GM04504 (cell line): ENCODE measurements around the gene TSKU.

Source experiments
- DNase-seq: peaks from one replicate; pipeline ENCODE4 v3.0.0-alpha.2; 2012; ENCODE audit warnings: low read depth

TSKU gene

GRCh38 chr11:76752321-76753143 lies 30.6 kb upstream of the TSKU start:
- DNase-seq: peak; percentile 91

DNA sequence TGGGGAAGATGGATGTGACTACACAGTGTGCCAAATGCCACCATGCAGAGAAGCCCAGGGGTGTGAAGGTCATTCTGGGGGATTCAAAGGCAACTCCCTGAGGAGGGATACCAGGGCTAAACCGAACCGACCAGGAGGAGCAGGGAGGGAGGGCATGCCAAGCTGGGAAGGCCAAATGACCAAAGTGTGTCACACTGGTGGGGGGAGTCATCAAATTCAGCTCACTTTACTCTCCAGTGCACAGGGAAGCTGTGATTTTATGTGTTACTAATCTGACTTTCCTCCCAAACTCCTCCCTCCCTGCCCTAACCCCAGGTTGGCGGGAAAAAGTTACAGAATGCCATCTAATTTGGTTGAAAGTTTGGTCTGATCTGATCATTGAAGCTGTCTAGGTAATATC lies 29.7 kb upstream of the TSKU start:
- DNase-seq: no peak

DNA sequence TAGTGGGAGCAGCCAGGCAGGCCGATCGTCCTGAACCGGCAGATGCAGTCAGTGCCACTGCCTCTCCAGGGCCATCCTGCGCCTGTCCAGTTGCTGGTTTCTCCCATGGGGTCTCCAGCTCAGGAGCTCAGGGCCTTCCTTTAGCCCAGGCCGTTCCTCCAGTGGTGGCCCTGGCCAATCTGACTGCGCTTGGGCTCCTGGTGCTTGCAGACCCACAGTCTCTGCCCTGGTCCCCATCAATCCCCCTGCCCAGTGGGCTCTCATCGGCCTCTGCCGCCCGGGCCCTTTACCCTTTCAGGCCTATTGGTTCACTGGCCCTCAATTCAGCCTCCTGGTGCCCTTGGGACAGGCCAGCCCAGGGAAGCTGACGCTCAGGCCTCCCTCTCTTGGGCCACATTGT lies 29.2 kb upstream of the TSKU start:
- no peak for DNase-seq

DNA sequence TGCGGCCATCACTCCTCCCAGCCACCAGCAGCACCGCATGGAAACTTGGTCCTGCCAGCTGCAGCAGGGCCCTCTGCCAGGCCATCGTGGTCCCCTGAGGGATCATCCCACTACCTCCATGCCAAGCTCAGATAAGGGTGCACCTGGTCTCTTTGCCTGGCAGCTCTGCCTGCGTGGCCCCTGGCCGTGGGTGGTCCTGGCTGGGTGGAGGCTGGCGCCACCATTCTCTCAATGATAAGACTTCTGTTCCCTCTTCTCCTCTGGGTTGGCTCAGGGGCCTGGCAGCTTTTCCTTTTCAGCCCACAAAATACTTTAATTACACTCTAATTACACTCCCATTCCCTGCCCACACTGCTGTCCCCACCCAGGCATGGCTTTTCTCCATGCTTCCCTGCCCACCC lies 26.8 kb upstream of the TSKU start:
- no peak for DNase-seq

DNA sequence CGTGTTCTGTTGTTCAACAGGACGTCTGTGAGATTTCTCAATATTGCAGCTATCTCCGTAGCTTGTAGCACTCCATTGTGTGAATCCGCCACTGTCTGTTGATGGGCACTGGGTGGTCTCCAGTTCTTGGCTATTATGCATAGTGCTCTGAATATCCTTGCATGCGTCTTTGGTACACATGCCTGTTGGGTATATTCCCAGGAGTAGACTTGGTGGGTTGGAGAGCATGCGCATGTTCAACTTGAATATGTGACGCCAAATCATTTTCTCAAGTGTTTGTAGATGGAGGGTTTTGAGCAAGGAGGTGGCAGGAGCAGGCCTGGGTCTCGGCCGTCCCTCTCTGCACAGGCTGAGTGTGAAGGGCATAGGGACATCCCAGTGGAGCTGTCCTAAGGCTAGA lies 24.8 kb upstream of the TSKU start:
- DNase-seq: no peak

DNA sequence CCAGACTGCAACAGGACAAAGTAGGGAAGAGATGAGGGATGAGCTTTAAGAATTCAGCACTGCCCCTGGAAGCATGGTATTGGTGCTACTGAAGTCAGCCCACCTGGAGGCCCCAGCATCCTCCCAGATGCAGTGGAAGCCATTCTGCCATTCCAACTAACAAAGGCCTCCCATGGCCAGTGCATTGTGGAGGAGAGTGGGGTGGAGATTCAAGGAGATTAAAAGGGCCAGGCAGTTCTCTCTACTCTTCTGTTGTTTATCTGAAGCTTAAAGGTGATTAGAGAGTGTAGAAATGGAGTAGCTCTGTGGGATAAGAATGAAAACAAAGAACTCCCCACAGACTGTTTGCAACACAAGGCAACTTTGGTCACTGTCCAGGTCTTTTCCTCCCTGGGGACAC lies 24.1 kb upstream of the TSKU start:
- DNase-seq: no peak

GRCh38 chr11:76759517-76759916 lies 23.6 kb upstream of the TSKU start:
- no peak for DNase-seq

DNA sequence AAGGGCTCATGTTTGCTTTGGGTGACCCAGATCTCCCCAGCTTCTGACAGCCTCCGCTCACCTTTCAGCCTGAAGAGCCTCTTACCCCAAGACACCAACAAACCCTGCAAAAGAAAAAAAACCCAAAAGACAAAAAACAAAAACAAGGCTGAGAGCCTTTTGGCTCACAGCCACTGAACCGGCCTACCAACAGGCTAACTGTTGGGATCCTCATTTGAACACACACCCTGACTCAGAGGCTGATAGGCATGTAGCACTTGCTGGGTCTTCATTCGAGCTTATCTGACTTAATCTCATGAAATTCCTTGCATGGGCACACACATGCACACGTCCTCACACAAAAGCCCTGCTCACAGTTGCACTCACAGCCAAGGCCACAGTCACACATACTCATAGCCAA lies 22.9 kb upstream of the TSKU start:
- no peak for DNase-seq

DNA sequence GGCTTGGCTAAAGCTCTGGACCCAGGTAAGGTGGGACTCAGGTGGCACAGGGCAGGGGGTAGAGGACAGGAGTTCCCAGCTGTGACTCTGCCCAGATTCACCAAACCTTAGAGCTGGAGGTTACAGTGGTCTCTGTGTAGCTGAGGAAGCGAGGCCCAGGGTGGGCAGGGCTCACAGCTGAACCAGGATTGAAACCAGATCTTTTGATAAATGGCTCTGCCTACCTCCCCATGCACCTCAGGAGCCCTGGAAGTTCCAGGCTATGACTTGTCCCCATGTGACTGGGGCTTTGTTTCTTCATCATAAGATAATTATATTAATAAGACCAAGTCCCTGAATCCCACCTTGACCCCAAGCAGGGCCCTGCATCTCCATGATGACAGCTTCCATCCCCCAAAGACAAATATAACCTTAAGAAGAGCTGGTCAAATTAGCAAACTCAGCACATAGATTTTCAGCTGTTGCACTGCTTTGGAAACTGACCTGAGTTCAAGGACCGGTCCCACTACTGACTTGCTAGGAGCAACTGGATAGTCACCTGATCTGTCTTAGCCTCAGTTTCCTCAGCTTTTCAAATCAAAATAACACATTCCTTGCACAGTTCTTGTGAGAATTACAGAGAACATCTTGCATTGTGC lies 21.3 kb upstream of the TSKU start:
- no peak for DNase-seq

DNA sequence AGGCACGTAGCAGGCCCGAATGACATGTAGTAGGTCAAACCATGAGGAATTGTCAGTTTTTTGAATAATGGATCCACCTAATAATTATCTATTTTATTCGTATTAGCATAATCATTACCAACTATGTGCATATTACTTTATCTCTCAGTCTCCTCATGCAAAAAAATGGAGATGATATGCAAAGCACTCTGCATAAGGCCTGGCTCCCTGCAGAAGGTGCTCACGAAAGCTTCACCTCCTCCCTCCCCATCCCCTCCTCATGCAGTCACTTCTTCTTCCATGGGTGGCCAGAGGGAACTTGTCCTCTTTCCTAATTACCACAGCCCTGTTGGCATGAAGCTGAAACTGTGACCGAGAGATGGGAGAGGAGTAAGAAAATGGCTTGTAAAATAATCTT lies 20.8 kb upstream of the TSKU start:
- DNase-seq: no peak

DNA sequence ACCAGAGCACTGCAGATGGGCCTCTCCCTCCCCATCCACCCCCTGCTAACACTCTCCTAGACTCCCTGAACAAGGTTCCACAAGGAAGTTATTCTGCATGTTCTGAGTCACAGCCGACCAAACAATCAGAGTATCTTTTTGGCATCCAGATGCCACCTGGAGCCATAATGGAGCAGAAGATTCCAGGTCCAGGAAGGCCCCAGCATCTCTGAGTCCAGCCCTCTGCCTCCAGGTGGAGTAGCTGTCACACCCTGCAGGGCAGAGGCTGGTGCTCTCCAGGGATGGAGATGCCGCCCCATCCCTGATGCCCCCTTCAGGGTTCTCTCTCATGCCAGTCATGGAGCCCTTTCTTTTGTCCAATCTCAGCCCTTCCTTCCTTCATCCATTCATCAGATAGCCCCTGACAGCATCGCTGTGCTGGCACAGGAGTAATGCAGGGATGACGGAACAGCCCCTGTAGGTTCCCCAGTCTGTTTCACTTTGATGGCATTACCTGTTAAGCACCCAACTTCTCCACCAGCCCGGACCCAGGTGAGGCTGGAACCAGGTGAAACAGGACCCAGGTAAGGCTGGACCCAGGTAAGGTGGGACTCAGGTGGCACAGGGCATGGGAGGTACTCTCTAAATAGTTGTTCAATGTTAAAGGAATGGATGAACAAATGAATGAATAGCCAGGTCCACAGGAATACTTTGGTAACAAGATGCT lies 20.1 kb upstream of the TSKU start:
- DNase-seq: no peak

DNA sequence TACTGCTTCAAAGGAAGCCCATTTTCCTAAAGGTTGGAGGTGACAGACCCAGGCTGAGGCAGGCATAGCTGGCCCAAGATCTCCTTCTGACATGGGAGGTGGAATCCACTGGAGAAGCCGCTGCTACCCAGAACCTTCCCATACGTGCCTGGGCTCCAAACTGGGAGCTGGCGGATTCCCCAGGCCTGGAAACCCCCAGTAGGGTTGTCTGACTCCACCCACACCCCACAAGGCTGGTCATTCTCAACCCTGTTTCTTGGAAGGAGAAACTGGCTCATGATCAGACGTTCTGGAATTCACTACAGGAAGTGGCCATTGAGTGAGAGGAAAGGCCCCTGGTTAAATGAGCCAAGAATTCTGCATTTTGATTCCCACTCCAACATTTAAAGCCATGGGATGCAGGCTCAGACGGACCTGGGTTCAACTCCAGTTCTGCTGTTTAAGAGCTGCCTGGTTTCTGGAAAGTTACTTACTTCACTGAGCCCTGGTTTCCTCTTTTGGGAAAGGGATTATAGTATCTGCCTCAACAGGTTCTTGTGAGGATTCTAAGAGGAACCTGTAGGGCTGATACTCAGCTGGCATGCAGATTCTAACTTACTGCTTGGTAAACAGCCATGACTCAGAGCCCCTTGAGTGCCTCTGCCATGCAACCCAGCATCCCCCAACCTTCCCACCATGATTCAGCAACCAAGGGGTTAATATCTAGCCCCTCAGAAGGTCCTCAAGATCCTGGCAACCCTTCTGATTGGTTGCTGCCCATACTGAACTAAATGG lies 19.4 kb upstream of the TSKU start:
- peak; percentile 59 for DNase-seq

GRCh38 chr11:76764941-76765665 lies 18.1 kb upstream of the TSKU start:
- DNase-seq: no peak

DNA sequence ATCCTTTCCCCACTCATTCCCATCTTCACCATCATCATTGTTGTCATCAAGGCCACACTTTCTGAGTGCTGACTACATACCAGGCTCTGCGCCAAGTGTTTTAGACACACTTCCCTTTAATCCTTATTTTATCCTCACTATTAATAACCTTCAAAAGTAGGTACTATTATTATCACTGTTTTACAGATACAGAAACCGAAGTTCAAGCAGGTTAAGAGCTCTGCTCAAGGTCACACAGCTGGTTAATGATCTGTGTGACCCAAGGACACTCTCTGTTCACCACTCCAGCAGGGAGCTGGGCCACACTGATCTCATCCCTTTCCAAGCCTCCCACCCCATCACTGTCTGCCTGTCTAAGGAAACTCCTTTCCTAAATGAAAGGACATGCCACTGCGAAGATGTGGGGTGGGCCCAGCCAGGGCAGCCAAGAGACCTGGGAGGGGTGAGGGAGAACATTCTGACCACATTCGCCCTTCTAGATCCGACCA lies 17.2 kb upstream of the TSKU start:
- DNase-seq: no peak

DNA sequence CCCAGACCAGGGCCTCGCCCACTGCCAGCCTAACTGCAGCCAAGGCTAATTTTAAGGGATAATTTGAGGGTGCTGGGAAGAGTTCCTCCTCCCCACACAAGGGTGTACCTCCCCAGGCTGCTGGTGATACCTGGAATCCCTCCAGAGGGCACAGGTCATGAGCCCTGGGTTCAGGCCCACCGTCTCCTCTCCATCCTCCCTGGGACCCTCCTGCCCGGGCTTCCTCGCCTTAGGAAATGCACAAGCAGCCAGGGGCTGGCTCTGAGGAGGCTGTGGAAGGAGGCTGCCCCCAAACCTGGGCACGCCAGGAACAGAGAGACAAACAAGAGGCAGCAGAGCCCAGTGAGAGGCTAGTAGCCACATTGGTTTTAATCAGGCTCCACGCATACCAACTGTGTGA lies 16.6 kb upstream of the TSKU start:
- no peak for DNase-seq

- no peak for DNase-seq
Observed at GRCh38 chr11:76767659-76768058, 15.5 kb upstream of the TSKU start.

GRCh38 chr11:76768088-76768908 lies 14.9 kb upstream of the TSKU start:
- no peak for DNase-seq

- no peak for DNase-seq
Observed at GRCh38 chr11:76768909-76769560, 14.1 kb upstream of the TSKU start.

DNA sequence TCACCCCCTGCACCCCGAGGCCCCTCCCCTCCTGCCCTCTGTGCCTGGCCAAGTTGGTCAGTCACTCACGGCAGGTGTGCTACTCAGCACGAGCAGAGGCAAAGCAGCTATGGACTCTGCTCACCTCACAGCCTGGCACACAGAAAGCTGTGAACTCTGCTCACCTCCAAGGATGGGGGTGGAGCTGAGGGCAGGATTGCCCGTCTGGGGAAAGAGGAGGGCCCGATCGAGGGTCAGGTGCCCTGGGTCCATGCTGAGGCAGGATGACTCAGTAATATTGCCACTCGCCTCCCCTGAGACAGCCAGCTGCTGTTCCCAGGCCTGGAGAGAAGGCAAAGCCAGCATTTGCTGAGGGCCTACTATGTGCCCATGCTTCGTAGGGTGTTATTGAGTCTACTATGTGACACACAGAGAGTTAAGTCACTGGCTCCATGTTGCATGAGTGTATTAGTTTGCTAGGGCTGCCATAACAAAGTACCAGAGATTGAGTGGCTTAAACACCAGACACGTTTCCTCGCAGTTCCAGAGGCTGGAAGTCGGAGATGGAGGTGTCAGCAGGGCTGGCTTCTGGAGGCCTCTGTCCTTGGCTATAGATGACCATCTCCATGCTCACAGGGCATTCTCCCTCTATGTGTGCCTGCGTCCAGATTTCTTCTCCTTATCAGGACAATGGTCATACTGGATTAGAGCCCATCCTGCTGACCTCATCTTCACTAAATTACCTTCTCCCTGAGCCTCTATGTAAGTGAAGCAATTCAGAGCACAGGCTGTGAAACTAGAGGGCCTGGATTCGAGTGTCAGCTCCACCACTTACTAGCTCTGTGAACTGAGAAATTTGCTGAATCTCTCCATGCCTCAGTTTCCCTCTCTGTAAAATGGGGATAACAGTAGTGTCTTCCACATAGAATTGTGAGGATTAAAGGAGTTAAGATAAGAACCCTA lies 13.2 kb upstream of the TSKU start:
- no peak for DNase-seq
